Fibroblast of skin of back (primary cell): Measurements from ENCODE around the gene PLEKHM3.

ENCODE experiments used
- DNase-seq: peaks from one replicate; pipeline ENCODE4 v3.0.0-alpha.2; 2013

The PLEKHM3 gene

GRCh38 chr2:207847807-207848544, 177.4 kb downstream of the PLEKHM3 start:
- DNase-seq, result peak; percentile 33

GRCh38 chr2:207847098-207847806, 178.1 kb downstream of the PLEKHM3 start:
- no peak for DNase-seq

DNA sequence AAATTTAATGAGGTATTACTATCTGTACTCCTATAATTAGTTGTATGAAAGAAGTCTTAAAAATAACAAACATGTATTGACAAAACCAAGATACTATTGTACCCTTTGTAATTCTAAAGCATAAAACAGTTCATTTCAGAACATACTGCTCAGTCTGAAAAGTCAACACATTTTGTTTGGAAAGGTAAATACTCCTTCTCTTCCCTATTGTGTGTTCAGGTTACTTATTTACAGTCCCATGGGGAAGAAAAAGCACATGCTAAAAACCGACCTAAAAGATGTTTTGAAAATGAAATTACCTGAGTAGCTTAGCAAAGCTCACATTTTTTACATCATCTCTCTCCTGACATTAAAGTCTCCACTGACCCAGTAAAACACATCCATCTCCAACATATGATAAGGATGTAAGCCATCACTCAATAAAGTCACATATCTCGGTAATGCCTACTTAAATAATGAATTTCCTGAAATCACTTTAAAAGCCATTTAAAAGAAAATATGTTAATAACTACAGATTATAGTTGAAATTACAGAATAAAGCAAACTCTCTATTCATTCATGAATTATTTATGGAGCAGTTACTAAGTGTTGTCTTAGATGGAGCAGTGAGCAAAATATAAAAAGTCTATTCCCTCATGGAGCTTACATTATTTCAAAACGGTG, 180.0 kb downstream of the PLEKHM3 start:
- DNase-seq, result no peak

DNA sequence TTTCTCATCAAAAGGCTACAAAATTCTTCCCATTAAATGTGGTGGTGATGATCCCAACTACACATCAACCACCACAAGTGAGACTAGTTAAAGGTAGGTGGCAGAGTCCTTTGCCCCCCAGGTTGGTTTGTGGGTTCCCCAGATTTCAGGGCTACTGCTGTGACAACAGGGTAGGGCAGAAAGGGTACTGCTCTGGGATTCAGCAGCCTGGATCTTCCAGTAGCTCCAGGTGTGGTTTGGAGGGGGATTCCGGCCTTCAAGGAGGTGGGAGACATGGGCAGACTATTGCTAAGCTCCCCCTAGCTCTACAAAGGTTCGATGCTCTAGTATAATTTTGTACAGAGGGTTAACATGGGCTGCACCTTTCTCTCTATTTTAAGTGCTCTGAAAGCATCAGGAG, 180.7 kb downstream of the PLEKHM3 start:
- no peak for DNase-seq

DNA sequence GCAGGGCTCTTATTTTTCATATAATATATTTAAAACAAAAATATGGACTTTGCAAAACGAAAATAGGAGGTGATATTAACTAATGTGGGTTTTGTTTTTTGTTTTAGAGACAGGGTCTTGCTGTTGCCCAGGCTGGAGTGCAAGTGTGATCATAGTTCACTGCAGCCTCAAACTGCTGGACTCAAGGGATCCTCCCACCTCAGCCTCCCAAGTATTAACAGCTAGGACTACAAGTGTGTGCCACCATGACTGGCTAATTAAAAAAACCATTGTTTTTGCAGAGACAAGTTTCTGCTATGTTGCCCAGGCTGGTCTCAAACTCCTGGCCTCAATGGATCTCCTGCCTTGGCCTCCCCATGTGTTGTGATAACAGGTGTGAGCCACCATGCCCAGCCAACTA, 185.2 kb downstream of the PLEKHM3 start:
- no peak for DNase-seq

DNA sequence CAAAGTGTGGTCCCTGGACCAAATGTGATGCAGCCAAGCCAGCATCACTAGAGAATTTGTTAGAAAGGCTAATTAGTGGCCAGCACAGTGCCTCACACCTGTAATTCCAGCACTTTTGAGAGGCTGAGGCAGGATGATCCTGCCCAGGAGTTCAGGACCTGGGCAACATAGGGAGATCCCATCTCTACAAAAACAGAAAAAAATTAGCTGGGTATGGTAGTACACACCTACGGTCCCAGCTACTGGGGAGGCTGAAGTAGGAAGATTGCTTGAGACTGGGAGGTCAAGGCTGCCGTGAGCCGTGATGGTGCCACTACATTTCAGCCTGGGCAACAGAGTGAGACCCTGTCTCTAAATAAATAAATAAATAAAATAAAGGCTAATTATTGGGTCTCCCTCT, 185.8 kb downstream of the PLEKHM3 start:
- no peak for DNase-seq

- DNase-seq, result no peak
These were observed 186.3 kb downstream of the PLEKHM3 start for GRCh38 chr2:207839028-207839427.

- DNase-seq, result peak; percentile 17
These were observed 188.7 kb downstream of the PLEKHM3 start for GRCh38 chr2:207836521-207837133.

DNA sequence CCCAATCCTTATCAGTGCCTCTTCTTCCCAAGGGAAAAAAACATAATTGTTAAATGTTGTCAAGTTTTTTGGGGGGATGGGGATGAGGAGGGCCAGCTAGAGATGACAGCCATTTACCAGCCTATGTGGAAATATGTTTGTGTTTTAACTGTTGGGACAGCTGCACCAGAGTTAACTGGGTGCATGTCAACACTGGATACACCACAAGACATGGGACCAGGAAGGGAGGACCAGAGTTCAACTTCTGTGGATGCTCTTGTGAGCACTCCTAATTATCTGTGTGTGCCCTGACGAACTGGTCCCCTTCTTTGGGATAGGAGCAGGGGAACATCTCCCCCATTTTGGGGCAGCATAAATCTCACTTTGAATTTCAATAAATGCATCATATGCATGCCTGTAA, 189.5 kb downstream of the PLEKHM3 start:
- no peak for DNase-seq

- no peak for DNase-seq
These were observed 192.0 kb downstream of the PLEKHM3 start for GRCh38 chr2:207833251-207833751.

DNA sequence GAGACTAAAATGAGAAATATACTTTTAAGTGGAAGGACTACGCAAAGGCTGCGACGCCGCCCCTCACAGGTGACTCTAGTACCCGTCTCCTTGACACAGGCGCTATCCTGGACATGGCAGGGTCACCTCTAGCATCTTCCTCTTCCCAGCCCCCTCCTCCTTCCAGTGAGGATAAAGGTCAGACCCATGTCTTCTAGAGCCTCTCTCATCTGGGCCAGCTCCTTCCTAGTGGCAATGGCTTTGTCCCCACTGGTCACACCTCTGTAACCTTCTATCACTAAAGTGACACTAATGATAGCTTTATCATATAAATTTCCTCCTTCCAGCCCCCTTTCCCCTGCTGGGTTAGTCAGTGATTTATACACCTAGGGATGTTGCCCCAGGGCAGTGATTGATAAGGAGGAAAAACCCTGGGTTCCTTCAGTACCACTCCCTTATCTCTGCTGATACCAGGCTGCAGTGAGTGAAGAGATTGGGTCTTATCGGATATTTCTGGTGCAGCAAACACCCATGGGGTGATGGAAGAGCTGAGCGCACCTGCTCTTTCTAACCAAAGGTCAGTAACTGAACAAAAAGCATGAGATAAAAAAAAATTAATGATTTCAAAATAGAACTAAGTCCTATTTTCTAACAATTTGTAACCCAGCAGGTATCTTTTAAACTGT, 193.6 kb downstream of the PLEKHM3 start:
- no peak for DNase-seq

DNA sequence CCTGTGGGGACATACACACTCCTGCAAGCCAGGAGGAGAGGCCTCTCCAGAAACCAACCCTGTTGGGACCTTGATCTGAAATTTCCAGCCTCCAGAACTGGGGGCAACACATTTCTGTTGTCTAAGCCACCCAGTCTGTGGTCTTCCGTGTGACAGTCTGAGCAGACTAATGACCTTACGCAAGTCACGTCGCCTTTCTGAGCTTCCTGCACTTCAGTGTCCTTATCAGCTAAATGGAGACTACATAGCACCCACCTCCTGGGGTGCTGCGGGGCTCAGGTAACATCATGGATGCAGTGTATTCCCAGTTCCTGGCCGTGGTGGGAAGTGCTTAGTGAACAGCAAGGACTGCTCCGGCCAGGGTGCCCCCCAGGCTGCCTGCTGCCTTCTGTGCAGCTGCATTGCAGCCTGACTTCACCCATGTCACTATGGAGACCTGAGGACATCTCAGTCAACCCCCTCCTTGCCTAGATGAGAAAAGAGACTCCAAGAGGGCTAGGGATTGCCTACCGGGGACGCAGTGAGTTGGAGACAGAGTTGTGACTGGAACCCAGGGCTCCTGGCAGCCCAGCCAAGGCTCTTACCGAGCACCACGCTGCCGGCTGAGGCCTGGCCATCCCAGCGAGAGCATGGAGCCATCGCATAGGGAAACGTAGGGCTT, 194.4 kb downstream of the PLEKHM3 start:
- no peak for DNase-seq

GRCh38 chr2:207828361-207829057, 196.8 kb downstream of the PLEKHM3 start:
- DNase-seq, result no peak

DNA sequence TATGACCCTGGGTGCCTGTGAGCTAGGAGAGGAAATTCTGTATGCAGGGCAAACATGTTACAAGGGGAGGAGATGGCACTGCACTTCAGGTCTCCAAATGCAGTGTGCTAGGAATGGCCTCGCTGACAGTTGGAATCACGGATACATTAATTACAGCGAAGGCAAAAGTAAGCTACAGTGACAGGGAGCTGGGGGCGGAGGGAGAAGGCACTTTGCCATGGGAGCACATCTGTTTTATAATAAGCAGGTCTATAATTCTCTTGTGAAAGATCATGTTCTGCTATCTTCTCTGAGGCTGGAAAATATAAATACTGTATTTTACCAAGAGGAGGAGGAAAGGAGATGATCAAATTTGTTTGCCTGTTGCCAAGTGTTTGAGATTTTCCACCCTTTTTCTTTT, 199.3 kb downstream of the PLEKHM3 start:
- DNase-seq, result no peak

DNA sequence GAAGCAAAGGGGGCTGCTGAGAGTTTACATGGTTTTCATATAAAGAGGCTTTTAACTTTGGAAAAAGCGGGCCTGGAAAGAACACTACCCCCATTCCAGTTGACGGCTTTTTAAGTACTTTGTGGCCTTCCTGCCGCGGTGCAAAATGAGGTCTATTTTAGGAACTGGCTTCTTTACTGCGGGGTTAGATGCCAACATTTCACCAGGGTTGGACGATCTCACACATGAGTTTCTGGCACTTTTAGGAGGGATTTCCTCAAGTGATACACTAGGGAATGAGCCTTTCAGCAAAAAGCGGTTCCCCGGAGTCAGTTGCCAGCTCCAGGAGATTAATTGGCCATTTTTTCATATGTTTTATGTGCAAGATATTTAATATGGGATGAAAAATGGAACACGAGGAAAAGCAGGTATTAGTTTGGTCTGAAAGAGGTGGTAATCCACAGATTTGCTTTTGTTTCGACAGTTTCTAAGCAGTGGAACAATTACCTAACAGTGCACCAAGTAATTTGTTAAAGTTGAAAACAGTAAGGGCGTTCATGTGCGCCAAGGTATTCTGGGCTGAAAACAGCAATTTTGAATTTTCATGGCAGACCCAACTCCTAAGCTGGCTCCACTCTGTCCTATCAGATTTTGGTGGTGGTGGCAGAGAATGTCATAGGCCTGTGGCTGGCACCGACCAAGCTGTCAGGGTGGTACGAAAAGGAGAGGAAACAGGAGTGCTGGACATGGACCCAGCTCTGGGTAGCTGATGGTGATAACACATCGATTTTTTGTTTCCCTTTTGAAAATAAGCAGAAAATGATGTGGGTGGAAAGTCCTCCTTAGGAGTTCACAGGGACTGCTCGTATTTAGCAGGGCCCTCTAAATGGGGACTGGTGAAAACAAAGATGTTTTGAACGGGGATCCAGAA, 200.0 kb downstream of the PLEKHM3 start:
- no peak for DNase-seq

DNA sequence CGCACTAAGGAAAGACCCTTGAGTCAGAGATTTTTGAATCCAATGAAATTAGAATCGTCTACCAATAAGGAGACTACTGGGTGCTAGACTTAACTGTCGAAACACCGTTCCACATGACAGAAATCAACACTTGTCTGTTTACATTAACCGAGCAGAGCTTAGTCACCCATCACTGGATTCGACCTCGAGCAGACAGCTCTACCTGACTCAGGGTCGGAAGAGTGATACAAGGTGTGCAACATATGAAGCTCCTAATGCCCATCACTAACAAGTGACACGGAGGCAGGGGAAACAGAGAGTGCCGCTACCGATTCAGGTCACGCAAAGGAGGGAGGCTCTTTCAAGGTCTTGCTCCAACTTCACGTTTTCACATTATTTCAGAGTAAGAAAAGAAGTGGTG, 201.5 kb downstream of the PLEKHM3 start:
- DNase-seq, result no peak

GRCh38 chr2:207819839-207820784, 205.2 kb downstream of the PLEKHM3 start:
- no peak for DNase-seq

DNA sequence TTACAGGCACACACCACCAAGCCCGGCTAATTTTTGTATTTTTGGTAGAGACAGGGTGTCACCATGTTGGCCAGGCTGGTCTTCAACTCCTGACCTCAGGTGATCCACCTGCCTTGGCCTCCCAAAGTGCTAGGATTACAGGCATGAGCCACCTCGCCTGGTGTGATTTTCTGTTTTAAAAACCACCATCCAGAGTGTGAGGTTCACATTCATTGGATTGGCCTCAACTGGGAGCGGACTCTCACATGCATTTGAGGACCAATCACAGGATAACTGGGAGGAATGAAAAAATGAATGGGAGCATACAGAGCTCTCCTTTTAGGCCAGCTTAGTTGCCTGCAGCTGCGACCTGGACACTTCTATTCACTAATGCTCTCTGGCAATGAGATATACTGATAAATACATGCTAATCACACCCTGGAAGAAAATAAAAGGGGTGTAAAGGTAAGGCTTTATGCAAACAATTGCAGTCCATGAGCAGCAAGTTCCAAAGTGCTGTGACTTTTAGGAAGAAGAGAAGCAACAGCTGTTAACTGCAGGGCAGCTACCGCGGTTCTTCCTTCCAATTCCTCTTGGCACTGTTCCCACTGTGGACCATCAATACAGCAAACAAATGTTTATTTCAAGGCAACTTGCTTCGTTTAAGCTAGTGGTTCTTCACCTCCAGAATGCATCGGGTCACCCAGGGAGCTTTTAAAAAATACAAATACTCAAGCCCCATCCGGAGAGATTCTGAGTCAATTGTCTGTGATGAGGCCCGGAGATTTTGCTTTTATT, 206.1 kb downstream of the PLEKHM3 start:
- DNase-seq, result no peak
